HG02763 (cell line): ENCODE data around the gene PRLHR.
"Not testable (repeated sequence)": the region's sequence is repeated elsewhere in the genome, so short reads cannot be mapped to it uniquely, and the experiment has no call there.

Source experiments
- ATAC-seq: cut with Tn5 transposase; IDR thresholded peaks from one replicate; pipeline ENCODE4 v1.9.1; 2021; ENCODE audit warnings: mild to moderate bottlenecking, moderate library complexity; ENCODE audit not compliant: unreplicated experiment

The PRLHR gene

GRCh38 chr10:118595598-118596425 is at the start of gene PRLHR:
Gene PRLHR (minus strand): TSS chr10:118595648. CDS start chr10:118595244, 404 bp downstream.
- no peak for ATAC-seq

- no peak for ATAC-seq
Measured at GRCh38 chr10:118642228-118642627, 46.8 kb upstream of the PRLHR start.

GRCh38 chr10:118638680-118639079 is 43.2 kb upstream of the PRLHR start:
- ATAC-seq: no peak

- ATAC-seq: no peak
Measured at GRCh38 chr10:118635674-118636402, 40.4 kb upstream of the PRLHR start.

GRCh38 chr10:118633786-118634185 is 38.3 kb upstream of the PRLHR start:
- ATAC-seq: no peak

- ATAC-seq: no peak
Measured at GRCh38 chr10:118629211-118629610, 33.8 kb upstream of the PRLHR start.

- no peak for ATAC-seq
Measured at GRCh38 chr10:118628397-118628796, 32.9 kb upstream of the PRLHR start.

GRCh38 chr10:118626953-118627352 is 31.5 kb upstream of the PRLHR start:
- ATAC-seq: no peak

- no peak for ATAC-seq
Measured at GRCh38 chr10:118625504-118625903, 30.1 kb upstream of the PRLHR start.

GRCh38 chr10:118624747-118625146 is 29.3 kb upstream of the PRLHR start:
- ATAC-seq: no peak

- no peak for ATAC-seq
Measured at GRCh38 chr10:118621304-118621942, 26.0 kb upstream of the PRLHR start.

GRCh38 chr10:118613863-118614262 is 18.4 kb upstream of the PRLHR start:
- not testable (repeated sequence) for ATAC-seq

- ATAC-seq: no peak
Measured at GRCh38 chr10:118610577-118610976, 15.1 kb upstream of the PRLHR start.

GRCh38 chr10:118607768-118608354 is 12.4 kb upstream of the PRLHR start:
- ATAC-seq: no peak

- ATAC-seq: no peak
Measured at GRCh38 chr10:118605694-118606093, 10.2 kb upstream of the PRLHR start.

GRCh38 chr10:118596426-118597124 is 1.1 kb upstream of the PRLHR start:
- ATAC-seq: no peak

- no peak for ATAC-seq
Measured at GRCh38 chr10:118595064-118595420, 406 bp downstream of the PRLHR start.

GRCh38 chr10:118594392-118595063 is 920 bp downstream of the PRLHR start:
- no peak for ATAC-seq

- ATAC-seq: no peak
Measured at GRCh38 chr10:118592675-118593330, 2.6 kb downstream of the PRLHR start.

GRCh38 chr10:118590334-118590733 is 5.1 kb downstream of the PRLHR start:
- ATAC-seq: no peak
